ENCODE data around the gene PPAN.

PPAN gene

GRCh38 chr19:10109528-10109927, 3.4 kb downstream of the PPAN start:
- TF ChIP-seq, protein P1, sequence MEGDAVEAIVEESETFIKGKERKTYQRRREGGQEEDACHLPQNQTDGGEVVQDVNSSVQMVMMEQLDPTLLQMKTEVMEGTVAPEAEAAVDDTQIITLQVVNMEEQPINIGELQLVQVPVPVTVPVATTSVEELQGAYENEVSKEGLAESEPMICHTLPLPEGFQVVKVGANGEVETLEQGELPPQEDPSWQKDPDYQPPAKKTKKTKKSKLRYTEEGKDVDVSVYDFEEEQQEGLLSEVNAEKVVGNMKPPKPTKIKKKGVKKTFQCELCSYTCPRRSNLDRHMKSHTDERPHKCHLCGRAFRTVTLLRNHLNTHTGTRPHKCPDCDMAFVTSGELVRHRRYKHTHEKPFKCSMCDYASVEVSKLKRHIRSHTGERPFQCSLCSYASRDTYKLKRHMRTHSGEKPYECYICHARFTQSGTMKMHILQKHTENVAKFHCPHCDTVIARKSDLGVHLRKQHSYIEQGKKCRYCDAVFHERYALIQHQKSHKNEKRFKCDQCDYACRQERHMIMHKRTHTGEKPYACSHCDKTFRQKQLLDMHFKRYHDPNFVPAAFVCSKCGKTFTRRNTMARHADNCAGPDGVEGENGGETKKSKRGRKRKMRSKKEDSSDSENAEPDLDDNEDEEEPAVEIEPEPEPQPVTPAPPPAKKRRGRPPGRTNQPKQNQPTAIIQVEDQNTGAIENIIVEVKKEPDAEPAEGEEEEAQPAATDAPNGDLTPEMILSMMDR (IDR thresholded peaks at IDR 0.05; ENCODE audit: borderline replicate concordance, insufficient read depth, low read depth, low read length), result no peak
- H3K4me3 ChIP-seq (ENCODE audit: low read depth, low read length), result no peak overlapping the region

DNA sequence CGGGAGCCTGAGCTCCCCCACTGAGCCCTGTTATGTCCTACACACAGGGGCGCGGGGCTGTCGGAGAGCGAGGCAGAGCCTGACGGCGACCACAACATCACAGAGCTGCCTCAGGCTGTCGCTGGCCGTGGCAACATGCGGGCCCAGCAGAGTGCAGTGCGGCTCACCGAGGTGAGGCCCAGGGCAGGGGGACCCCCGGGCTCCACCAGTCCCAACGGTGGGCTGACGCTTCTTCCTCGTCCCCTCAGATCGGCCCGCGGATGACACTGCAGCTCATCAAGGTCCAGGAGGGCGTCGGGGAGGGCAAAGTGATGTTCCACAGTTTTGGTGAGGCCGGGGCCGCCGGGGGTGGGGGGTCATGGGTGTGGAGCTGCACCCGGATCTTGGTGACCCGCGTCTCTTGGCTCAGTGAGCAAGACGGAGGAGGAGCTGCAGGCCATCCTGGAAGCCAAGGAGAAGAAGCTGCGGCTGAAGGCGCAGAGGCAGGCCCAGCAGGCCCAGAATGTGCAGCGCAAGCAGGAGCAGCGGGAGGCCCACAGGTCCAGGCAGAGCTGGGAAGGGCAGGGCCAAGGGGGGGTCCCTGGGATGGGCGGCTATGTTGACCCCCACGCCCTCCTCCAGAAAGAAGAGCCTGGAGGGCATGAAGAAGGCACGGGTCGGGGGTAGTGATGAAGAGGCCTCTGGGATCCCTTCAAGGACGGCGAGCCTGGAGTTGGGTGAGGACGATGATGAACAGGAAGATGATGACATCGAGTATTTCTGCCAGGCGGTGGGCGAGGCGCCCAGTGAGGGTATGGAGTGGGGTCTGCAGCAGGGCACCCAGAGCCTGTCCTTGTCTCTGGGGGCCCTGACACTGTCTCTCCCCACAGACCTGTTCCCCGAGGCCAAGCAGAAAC, 4.2 kb downstream of the PPAN start:
- TF ChIP-seq, protein P1 (IDR thresholded peaks at IDR 0.05; ENCODE audit: borderline replicate concordance, insufficient read depth, low read depth, low read length), result no peak
- H3K4me3 ChIP-seq (ENCODE audit: low read depth, low read length), result peak overlapping the region; percentile 21

GRCh38 chr19:10110972-10111317, 4.8 kb downstream of the PPAN start:
- TF ChIP-seq, protein P1 (IDR thresholded peaks at IDR 0.05; ENCODE audit: borderline replicate concordance, insufficient read depth, low read depth, low read length), result no peak
- peak overlapping the region; percentile 48 for H3K4me3 ChIP-seq (ENCODE audit: low read depth, low read length)

GRCh38 chr19:10111405-10111811, 5.2 kb downstream of the PPAN start, which contains the start of gene P2RY11:
Gene P2RY11, plus strand, starts transcription at chr19:10111693. Its CDS starts 29 bp downstream, at chr19:10111722.
- H3K4me3 ChIP-seq (ENCODE audit: low read depth, low read length), result peak within 1 kb of the TSS; percentile 48
- TF ChIP-seq, protein P1 (IDR thresholded peaks at IDR 0.05; ENCODE audit: borderline replicate concordance, insufficient read depth, low read depth, low read length), result no peak

DNA sequence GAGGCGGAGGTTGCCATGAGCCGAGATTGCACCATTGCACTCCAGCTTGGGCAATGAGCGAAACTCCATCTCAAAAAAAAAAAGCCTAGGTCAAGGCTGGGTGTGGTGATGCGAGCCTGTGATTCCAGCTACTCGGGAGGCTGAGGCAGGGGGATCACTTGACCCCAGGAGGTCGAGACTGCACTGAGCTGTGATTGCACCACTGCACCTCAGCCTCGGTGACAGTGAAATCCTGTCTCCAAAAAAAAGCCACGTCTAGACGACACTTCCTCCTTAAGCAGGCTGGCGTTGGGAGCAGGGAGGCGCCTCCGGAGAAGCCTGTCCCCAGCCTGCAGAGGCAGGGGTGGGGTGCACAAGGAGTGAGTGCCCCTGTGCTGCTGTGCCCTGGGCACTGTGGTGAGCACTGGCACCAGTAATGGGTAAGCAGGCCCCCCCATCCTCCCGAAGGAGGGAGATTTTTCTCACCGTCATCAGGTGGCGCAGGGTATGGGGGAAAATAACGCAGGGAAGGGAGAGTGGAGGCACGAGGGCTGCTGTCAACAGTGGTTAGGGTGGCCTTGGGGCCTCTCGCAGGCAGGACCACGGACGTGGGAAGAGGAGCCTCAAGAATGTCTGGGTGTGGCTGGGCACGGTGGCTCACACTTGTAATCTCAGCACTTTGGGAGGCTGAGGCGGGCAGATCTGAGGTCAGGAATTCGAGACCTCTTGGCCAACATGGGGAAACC, 6.0 kb downstream of the PPAN start:
- peak overlapping the region; percentile 47 for H3K4me3 ChIP-seq (ENCODE audit: low read depth, low read length)
- TF ChIP-seq, protein P1 (IDR thresholded peaks at IDR 0.05; ENCODE audit: borderline replicate concordance, insufficient read depth, low read depth, low read length), result no peak

GRCh38 chr19:10112895-10113591, 6.9 kb downstream of the PPAN start:
- peak overlapping the region; percentile 47 for H3K4me3 ChIP-seq (ENCODE audit: low read depth, low read length)
- TF ChIP-seq, protein P1 (IDR thresholded peaks at IDR 0.05; ENCODE audit: borderline replicate concordance, insufficient read depth, low read depth, low read length), result peak; percentile 92
